ENCODE data around the gene TRIM32. TPM values are rescaled to one million over a fixed set of nuclear protein-coding genes. Genes with fewer than 3 reads are reported as not detected.

The TRIM32 gene, protein sequence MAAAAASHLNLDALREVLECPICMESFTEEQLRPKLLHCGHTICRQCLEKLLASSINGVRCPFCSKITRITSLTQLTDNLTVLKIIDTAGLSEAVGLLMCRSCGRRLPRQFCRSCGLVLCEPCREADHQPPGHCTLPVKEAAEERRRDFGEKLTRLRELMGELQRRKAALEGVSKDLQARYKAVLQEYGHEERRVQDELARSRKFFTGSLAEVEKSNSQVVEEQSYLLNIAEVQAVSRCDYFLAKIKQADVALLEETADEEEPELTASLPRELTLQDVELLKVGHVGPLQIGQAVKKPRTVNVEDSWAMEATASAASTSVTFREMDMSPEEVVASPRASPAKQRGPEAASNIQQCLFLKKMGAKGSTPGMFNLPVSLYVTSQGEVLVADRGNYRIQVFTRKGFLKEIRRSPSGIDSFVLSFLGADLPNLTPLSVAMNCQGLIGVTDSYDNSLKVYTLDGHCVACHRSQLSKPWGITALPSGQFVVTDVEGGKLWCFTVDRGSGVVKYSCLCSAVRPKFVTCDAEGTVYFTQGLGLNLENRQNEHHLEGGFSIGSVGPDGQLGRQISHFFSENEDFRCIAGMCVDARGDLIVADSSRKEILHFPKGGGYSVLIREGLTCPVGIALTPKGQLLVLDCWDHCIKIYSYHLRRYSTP
- total RNA-seq = 10 to 100 TPM in 1 of 2 experiments, 1 to 10 TPM in 1; 8.7 to 11.0 TPM

DNA sequence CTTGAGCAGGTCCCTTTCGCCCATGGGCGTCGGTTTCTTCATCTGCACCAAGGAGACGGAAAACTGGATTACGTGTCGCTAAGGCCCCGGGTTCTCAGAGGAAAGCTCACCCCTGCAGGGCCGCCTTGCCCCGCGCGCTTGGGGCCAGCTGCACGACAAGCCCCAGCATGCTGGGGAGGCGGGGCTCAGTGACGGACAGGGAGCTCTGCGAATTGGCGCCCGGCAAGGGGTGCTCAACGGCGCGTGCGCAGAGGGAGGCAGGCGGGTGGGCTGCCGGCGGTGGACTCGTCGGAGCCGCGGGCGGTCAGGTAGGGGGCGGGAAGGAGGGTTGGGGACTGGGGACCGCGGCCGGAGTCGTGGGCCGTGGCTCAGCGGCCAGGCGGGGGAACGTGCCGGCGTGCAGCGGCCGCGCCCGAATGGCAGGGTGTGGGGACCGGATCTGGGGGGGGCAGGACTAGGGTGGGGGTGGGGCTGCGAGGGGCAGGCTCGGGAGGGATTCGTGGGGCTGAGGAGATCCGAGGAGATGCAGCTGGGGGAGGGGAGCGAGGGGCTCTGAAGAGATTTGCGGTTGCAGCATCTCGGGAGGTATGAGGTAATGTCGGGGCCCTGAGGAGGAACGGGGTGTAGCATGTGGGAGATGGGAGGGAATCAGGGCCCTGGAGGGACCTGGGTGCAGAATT is at the start of gene TRIM32:
TSS of gene TRIM32 (plus strand) at position 232 of the 680 bp plus-strand sequence. CDS start 10,438 bp downstream, outside the sequence.
- Mint-ChIP-seq H3K27me3 (ENCODE audit: low read depth) (no peaks in the 10 kb centered on the region), H3K4me3 (peak within 1 kb of the TSS; percentile 85), H3K36me3 (ENCODE audit: low read depth) (peaks cover 11% of the 10 kb centered on the region), H3K9me3 (peaks cover 8% of the 10 kb centered on the region), H3K4me1 (ENCODE audit: low read depth) (peaks cover 47% of the 10 kb centered on the region), H3K27ac (peak within 1 kb of the TSS; percentile 54)
- peak; percentile 93 for DNase-seq
- CTCF ChIA-PET = no interaction called here
- intact Hi-C loops (cut with micrococcal nuclease) = loop anchor here (1.0 kb wide), 1 partner anchor 14 kb away; no protein-coding TSS in a partner anchor

DNA sequence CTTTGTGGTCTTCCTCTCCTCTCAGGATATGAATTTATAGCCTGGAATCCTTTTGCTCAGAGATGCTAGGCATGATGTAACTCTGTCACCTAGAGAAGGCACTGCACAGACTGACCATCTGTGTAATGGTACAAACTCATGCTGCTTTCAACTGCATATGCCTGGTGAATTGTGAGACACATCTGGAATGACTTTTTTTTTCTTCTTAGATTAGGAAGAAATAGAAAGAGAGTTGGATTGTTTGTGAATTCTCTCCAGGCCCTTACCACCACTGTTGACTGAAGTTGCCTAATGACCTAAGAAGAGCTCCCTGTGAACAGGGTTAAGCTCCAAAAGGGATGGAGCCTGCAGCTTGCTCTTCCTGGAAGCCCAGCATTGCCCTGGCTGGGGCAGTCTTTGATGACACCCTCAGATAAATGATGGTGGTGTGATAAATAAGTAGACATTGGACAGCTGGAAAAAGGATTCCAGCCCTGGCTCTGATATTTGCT is 47.8 kb upstream of the TRIM32 start:
- Mint-ChIP-seq H3K9me3 (no peaks in the 10 kb centered on the region), H3K27me3 (ENCODE audit: low read depth) (no peaks in the 10 kb centered on the region), H3K27ac (no peak overlapping the region), H3K4me1 (ENCODE audit: low read depth) (no peaks in the 10 kb centered on the region), H3K4me3 (no peak overlapping the region), H3K36me3 (ENCODE audit: low read depth) (peaks cover 11% of the 10 kb centered on the region)
- intact Hi-C loops (cut with micrococcal nuclease) = no loop called here
- CTCF ChIA-PET = no interaction called here
- DNase-seq = no peak

DNA sequence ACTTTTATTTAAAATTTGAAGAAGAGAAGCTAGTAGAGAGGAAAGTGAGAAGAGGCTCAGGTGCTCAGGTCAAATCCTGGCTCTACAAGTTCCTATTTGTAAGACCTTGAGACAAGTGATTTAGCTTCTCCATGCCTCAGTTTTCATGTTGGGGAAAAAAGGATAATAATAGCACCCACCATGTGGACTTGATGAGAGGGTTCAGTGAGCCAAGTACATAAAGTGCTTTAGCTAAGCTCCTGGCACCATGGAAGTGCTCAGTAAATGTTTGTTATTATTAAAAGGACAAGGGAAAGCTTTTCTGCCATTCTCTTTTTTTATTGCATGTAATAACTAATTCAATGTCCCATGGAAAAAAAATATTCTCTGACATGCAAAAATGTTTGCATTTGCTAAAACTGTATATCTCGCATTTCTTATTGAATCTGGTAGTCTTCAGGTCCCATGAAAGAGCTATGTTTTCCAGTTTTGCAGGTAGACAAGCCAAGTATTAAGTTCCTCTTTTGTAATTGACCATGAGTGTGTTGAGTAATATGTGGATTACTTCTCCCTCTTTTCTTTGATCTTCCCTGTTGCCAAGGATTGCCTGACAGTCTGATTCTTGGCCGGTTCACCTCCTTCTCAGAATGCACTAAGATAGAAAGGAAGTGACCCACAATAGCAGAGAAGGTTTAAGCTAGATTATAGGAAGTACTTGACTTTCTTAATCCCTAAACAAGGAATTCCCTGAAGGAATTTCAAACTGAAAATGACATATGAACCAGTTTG is 45.6 kb upstream of the TRIM32 start:
- Mint-ChIP-seq H3K4me1 (ENCODE audit: low read depth) (no peaks in the 10 kb centered on the region), H3K27me3 (ENCODE audit: low read depth) (no peaks in the 10 kb centered on the region), H3K4me3 (no peak overlapping the region), H3K9me3 (no peaks in the 10 kb centered on the region), H3K27ac (no peak overlapping the region), H3K36me3 (ENCODE audit: low read depth) (peaks cover 8% of the 10 kb centered on the region)
- intact Hi-C loops (cut with micrococcal nuclease) = no loop called here
- CTCF ChIA-PET = interaction anchor here (0.7 kb wide), 1 partner anchor 219 kb away, joined by 3 read pairs; no protein-coding TSS in a partner anchor
- DNase-seq = no peak

DNA sequence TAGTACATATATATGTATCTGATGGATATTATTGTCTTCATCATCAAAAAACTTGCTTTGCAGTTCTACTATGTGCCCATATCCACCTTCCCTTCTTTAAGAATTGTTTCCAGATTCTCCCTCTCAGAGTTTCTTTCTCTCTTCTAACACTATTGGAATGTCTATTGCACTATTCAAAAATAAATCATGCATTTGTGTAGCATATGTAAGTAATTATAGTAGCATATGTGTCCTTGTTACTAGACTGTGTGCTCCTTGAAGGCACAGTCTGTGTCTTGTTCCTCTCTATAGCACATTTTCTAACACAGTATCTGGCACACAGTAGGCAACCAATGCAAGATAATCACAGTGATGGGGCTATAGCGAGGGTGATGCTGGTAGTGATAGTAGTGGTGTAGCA is 43.4 kb upstream of the TRIM32 start:
- H3K27ac Mint-ChIP-seq = no peak overlapping the region
- H3K9me3 Mint-ChIP-seq = no peaks in the 10 kb centered on the region
- CTCF ChIA-PET = interaction anchor here (0.7 to 0.8 kb wide), 2 partner anchors 65 to 218 kb away, joined by 3 read pairs; no protein-coding TSS in a partner anchor
- intact Hi-C loops (cut with micrococcal nuclease) = no loop called here
- no peaks in the 10 kb centered on the region for H3K27me3 Mint-ChIP-seq (ENCODE audit: low read depth)
- H3K36me3 Mint-ChIP-seq (ENCODE audit: low read depth) = peaks cover 7% of the 10 kb centered on the region
- no peak overlapping the region for H3K4me3 Mint-ChIP-seq
- H3K4me1 Mint-ChIP-seq (ENCODE audit: low read depth) = no peaks in the 10 kb centered on the region
- DNase-seq = no peak

DNA sequence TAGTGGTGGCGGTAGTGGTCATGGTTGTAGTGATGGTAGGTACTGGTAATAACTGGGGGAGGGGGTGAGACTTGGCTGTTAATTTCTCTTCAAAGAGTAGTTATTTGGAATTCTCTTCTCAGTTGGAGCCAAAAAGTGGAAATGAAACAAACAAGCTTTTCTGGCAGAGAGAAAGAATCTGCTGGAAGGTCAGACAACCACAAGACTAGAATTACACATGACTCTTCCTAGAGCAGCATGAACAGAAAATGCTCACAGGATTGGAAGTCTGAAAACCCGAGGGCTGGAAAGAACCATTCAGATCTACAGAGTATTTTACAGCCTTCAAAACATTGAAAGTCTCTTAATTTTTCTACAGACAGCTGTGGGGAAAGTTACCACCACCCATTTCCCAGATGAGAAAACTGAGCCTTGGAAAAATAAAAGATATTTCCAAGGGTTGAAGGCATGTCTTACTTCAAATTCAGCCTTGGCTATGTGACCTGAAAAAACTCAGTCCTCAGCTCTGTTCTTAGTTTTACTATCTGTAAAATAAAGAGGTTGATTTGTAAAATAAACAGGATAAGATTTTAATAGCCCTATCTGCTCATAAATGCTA is 42.9 kb upstream of the TRIM32 start:
- no peaks in the 10 kb centered on the region for H3K4me1 Mint-ChIP-seq (ENCODE audit: low read depth)
- intact Hi-C loops (cut with micrococcal nuclease) = no loop called here
- no peak overlapping the region for H3K4me3 Mint-ChIP-seq

DNA sequence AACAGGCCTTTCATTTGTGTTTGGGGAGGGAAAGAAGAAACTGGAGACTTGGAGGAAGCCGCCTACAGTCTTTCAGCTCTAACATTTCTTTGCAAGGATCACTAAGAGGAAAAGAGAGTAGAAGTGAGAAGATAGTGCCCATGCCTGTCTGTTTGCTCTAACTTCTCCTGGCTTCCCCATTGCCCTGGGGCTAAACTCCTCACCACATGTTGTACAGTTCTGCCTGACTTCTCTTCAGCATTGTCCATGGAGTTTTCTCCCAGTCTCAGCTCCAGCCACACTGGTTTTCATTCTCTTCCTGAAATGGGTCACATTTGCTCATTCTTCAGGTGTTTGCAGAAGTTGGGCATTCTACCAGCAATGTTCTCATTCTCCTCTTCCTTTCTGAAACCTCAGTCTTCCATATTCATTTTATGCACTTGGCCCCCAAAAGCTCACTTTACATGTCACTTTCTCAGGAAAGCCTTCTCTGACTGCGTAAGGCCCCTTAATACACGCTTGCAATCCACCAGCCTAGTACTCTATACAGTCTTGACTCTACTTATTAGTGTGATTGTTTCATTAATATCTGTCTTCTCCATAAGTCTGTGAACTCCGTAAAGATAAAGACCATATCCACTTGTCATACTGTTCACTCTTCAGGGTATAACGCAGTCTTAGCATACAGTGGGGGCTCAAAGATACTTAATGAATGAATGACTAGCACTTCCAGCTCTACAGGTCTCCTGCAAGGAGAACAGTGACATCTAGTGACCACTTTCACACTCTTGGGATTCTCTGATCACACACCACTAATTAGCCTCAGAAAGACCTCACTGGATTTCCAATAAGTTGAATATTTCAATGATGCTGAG is 40.2 kb upstream of the TRIM32 start:
- H3K4me3 Mint-ChIP-seq = no peak overlapping the region
- no peaks in the 10 kb centered on the region for H3K27me3 Mint-ChIP-seq (ENCODE audit: low read depth)
- no peak overlapping the region for H3K27ac Mint-ChIP-seq
- H3K36me3 Mint-ChIP-seq (ENCODE audit: low read depth) = peaks cover 10% of the 10 kb centered on the region
- no peaks in the 10 kb centered on the region for H3K9me3 Mint-ChIP-seq
- no peaks in the 10 kb centered on the region for H3K4me1 Mint-ChIP-seq (ENCODE audit: low read depth)
- no peak for DNase-seq
- intact Hi-C loops (cut with micrococcal nuclease) = loop anchor here (1.0 to 5.0 kb wide), 3 partner anchors 58 to 1055 kb away; no protein-coding TSS in a partner anchor
- CTCF ChIA-PET = no interaction called here

More for the DNA sequence above, 42.9 kb upstream of the TRIM32 start:
- H3K9me3 Mint-ChIP-seq = no peaks in the 10 kb centered on the region
- CTCF ChIA-PET = no interaction called here
- H3K36me3 Mint-ChIP-seq (ENCODE audit: low read depth) = peaks cover 7% of the 10 kb centered on the region
- no peak overlapping the region for H3K27ac Mint-ChIP-seq
- H3K27me3 Mint-ChIP-seq (ENCODE audit: low read depth) = no peaks in the 10 kb centered on the region
- no peak for DNase-seq

DNA sequence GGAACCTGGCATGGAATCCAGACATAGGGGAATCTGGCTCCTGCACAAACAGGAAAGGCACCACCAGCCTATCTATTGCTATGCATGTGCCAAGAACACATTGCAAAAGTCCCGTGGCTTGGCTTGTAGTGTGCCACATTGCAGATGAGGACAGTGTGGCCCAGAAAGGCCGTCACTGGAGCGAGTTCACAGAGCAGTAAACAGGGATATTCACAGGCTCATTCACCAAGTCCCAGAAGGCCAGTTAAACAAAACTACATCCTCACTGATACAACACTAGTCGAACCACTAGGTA is 39.6 kb upstream of the TRIM32 start:
- peaks cover 10% of the 10 kb centered on the region for H3K36me3 Mint-ChIP-seq (ENCODE audit: low read depth)
- CTCF ChIA-PET = no interaction called here
- intact Hi-C loops (cut with micrococcal nuclease) = loop anchor here (1.0 to 5.0 kb wide), 3 partner anchors 58 to 1055 kb away; no protein-coding TSS in a partner anchor
- no peak overlapping the region for H3K4me3 Mint-ChIP-seq
- no peaks in the 10 kb centered on the region for H3K9me3 Mint-ChIP-seq
- H3K27ac Mint-ChIP-seq = no peak overlapping the region
- H3K27me3 Mint-ChIP-seq (ENCODE audit: low read depth) = no peaks in the 10 kb centered on the region
- no peaks in the 10 kb centered on the region for H3K4me1 Mint-ChIP-seq (ENCODE audit: low read depth)
- no peak for DNase-seq

DNA sequence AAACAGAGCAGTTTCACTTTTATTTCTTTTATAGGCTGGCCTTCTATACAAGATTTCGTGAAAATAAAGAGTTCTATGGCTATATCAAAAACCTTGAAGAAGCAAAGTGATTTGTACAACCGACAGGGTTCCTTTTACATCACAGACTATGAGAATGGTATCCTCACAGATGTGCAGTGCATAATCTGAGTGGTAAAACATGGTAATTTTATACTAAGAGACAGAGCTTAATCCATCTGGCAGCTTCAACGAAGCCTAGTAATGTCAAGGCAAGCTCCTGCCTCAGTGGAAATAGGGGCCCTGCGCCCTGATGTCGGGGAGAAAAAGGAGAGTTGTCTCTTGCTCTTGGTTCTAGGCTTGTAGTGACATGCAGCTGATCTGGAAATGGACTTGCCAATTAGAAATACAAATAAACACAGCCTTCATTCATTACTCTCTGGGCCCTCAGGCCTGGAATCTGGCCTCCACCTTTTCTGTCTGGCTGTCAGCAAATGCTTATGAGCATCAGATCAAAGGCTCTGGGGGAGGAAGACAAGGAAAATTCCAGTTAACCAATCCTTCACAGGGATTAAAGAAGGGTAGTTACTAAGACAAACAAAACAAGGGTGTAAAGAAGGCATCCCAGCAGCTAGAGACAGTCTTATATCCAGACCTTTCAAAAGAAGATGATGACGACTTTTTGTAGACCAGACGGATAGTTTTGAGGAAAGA is 33.6 kb upstream of the TRIM32 start:
- CTCF ChIA-PET = no interaction called here
- Mint-ChIP-seq H3K4me1 (ENCODE audit: low read depth) (no peaks in the 10 kb centered on the region), H3K4me3 (no peak overlapping the region), H3K36me3 (ENCODE audit: low read depth) (peaks cover 7% of the 10 kb centered on the region), H3K27me3 (ENCODE audit: low read depth) (no peaks in the 10 kb centered on the region), H3K27ac (no peak overlapping the region), H3K9me3 (no peaks in the 10 kb centered on the region)
- intact Hi-C loops (cut with micrococcal nuclease) = no loop called here
- DNase-seq = no peak

DNA sequence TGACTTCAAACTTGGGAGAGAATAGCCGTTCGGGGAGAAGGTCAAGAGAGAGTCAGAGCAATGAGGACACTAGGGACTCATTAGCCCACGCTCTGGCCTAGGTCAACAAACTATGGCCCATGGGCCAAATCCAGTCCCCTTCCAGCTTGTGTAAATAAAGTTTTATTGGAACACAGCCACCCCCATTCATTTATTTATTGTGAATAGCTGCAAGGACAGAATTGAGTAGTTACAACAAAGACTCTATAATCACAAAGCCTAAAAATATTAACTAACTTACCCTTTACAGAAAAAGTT is 33.1 kb upstream of the TRIM32 start:
- CTCF ChIA-PET = no interaction called here
- H3K27me3 Mint-ChIP-seq (ENCODE audit: low read depth) = no peaks in the 10 kb centered on the region
- no peaks in the 10 kb centered on the region for H3K4me1 Mint-ChIP-seq (ENCODE audit: low read depth)
- H3K27ac Mint-ChIP-seq = no peak overlapping the region
- no peaks in the 10 kb centered on the region for H3K9me3 Mint-ChIP-seq
- no peak for DNase-seq
- intact Hi-C loops (cut with micrococcal nuclease) = no loop called here
- peaks cover 7% of the 10 kb centered on the region for H3K36me3 Mint-ChIP-seq (ENCODE audit: low read depth)
- no peak overlapping the region for H3K4me3 Mint-ChIP-seq

DNA sequence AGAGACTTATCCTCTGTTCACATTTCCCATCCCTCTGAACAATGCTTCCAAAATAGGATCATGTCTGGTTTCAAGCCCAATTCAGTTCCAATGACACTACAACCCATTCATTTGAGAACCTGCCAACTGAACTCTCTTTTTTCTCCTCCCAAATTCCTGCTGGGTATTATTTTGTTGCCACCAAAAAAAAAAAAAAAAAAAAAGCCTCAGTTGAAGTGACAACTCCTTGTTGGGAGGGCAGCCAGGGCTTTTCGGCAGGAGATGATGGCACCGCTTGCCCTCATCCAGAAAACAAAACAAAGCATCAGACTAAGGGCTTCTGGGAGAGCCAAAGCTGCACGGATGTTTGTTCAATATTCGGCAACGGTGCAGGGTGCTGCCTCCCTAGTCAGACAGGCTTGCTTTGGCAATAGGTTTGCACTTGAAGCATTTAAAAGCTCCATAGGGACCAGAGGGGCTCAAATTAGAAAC is 30.6 kb upstream of the TRIM32 start:
- CTCF ChIA-PET = no interaction called here
- Mint-ChIP-seq H3K9me3 (no peaks in the 10 kb centered on the region), H3K27me3 (ENCODE audit: low read depth) (no peaks in the 10 kb centered on the region), H3K4me3 (no peak overlapping the region), H3K4me1 (ENCODE audit: low read depth) (no peaks in the 10 kb centered on the region), H3K27ac (no peak overlapping the region), H3K36me3 (ENCODE audit: low read depth) (peaks cover 2% of the 10 kb centered on the region)
- intact Hi-C loops (cut with micrococcal nuclease) = no loop called here
- no peak for DNase-seq

DNA sequence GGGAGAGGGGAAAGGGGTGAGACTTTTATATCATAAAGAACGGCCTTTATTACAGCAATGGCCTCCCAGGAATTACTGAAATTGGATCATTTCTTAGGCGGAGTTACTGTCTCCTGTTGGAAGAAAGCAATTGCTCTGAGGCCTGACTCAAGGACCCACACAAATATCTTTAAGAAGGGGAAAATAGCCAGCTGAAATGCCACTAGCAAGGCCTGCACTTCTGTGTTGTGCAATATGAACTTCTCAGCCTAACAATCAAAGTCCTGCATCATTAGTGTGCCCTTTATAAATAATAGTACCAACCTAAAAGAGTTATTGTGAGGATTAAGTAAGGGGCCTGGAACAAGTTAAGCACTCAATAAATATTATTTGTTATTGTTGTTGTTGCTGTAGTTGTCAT is 30.1 kb upstream of the TRIM32 start:
- Mint-ChIP-seq H3K27ac (no peak overlapping the region), H3K4me1 (ENCODE audit: low read depth) (no peaks in the 10 kb centered on the region), H3K4me3 (no peak overlapping the region), H3K9me3 (no peaks in the 10 kb centered on the region), H3K27me3 (ENCODE audit: low read depth) (no peaks in the 10 kb centered on the region), H3K36me3 (ENCODE audit: low read depth) (no peaks in the 10 kb centered on the region)
- intact Hi-C loops (cut with micrococcal nuclease) = no loop called here
- CTCF ChIA-PET = no interaction called here
- no peak for DNase-seq
